ENCODE measurements around the gene CENPP.

The CENPP gene

DNA sequence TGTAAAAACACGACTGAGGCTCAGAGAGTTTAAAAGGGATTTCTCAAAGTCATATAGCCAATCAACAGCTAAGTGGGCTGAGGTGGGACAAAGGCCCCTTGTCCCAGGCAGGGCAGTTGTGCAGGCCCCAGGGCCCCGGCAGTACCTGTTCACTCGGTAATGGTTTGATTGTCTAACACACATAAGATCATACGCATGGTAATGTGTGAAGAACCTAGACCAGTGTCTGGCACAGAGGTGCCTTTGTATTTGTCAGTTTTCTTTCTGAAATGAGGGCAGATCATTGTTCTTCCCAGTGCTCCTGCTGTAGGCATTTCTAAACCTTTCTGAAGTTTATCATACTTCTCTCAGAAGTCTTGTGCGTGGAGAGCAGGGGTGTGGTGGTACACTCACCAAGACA is 277.3 kb downstream of the CENPP start:
- DNase-seq: no peak

DNA sequence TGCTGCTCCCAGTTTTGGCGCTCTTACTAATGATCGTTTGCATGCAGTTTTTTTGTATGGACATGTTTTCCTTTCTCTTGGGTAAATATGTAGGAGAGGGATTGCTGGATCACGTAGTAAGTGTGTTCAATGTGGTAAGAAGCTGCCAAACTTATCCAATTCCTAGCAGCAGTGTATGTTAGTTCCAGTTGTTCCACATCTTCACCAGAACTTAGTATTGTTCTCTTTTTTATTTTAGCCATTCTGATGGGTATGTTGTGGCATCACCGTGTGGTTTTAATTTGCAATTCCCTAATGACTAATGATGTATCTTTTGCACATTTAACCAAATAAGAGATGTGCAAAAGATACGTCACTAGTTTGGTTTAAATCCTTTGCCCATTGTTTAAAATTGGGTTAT is 278.2 kb downstream of the CENPP start:
- DNase-seq: no peak

DNA sequence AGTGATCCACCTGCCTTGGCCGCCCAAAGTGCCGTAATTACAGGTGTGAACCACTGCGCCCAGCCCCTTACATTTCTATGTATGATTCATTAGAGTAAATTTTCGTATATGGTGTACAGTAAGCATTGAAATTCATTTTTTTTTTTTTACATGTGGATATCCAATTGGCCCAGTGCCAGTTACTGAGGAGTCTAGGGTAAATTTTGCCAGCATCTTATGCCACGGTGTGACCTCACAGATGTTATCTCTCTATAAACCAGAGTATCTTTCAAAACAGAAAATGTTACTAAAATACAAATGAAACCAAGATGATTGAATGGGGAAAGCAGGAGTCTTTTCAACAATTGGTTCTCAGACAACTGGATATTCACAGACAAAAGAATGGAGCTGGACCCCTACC is 279.5 kb downstream of the CENPP start:
- DNase-seq: no peak

DNA sequence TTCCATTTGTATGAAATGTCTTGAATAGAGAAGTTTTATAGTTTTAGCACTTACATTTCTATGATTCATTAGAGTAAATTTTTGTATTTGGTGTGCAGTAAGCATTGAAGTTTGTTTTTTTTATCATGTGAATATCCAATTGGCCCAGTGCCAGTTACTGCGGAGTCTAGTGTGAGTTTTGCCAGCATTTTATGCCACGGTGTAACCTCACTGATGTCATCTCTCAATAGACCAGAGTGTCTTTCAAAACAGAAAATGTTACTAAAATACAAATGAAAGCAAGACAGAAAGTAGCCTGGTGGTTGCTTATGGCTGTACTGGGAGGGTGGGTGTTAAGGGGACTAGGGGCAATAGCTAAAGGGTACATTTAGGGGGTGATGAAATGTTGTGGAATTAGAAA is 281.3 kb downstream of the CENPP start:
- no peak for DNase-seq

DNA sequence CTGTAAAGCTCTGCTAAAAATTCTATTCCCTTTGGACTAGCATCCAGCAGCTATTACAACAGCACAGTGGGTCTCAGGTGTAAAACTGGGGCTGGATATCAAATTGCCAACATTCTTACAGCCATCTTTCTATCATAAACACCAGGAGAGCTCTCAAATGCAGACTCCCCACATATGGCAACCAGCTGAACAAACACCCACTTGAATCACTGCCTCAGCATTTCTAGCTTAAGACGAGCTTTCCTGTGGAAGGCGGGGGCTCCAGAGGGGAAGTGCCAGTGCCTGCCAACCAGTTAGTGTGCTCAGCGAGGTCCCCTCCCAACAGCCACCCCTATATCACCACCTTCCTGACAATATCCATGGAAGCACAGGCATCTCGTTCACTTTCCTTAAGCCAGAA is 282.0 kb downstream of the CENPP start:
- no peak for DNase-seq

DNA sequence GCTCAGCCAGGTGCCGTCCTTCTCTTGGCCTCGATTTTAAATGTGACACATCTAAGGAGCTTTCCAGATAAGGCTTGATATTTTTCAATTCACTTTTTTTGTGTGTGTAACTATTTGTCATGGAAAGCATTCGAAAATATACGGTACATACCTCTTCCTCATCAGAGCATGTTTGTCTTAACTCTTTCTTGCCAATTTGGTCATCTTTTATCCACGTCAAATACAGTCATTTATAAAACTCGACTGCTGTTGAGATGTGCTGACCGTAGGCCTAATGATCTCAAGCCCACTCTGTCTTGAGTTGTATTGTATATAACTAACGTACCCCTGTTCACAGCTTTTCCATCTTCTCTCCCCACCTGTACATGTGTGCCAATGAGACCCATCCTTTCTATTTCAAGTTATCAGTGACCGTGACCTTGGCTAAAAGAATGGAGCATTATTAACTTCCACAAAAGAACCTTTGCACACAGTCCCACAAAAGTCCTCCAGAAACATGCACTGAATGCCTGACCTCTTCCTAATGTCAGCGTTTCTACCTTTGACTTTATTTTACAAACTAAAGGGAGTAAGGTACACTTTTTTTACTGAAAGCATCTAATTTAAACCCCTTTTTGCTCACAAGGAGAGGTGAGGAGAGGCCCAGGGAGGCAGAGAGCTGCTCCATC is 282.6 kb downstream of the CENPP start:
- DNase-seq: no peak

DNA sequence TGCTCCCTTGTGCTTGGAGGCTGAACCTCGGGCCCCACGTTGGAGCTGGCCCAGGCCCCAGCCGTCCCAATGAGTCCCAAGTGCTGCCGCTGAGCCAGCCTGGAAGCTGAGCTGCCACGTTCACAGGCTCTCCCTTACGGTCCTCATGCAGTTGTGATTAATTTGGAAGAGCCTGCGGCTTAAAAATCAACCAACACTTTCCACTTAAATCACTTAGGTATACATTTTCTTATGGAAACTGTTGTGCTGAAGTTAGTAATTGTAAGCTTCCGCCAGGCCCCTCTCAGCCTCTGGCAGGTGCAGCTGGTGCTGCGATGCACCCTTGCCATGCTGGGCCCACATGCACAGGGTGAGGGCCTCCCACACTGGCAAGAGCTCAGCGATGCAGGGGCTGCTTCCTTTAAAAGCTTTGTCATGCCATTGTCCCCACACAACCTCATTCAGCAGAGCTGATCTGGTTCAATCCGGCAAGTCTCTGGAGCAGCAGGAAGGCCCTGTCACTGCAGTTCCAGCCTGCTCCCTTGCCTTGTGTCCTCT is 283.2 kb downstream of the CENPP start:
- no peak for DNase-seq

DNA sequence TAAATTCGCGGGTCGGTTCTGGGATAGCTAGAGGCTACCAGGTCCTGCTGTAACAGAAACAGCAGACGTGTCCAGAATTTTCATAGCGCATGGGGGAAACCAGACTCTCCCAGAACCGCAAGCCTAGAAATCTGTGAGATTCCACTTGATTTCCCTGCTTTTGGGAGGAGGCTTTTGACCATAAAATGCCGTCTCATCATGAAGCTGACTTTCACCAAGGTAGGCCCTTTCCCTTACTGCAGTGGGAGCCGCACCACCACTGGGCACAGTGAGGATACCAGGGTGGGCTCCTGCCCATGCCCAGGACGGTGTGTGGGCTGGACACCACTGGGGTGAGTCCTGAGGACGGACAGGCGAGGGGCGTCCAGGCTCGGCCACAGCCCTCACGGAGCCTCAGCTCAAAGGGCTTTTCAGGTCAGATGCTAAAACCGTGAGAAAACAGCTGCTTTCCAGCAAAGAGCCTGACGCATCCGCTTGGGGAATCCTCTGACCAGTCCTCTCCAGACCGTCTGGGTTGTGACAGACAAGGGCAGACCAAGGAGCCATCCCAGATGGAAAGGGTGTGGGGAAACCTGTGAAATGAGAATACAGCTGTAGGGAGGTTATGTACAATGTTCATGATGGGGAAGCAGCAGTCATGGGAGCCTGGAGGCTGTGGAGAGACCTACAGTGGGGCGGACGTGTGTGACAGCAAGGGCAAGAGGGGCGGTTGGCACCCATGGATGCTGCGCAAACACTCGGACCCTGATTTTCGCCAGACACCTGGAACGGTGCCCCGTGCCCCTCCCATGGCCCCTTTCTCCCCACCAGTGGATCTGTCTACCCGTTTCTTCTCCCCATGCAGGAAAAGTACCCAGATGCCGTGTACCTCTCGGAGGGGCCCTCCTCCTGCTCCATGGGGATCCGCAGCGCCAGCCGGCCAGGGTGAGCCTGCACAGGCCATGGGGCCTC is 285.0 kb downstream of the CENPP start:
- no peak for DNase-seq

DNA sequence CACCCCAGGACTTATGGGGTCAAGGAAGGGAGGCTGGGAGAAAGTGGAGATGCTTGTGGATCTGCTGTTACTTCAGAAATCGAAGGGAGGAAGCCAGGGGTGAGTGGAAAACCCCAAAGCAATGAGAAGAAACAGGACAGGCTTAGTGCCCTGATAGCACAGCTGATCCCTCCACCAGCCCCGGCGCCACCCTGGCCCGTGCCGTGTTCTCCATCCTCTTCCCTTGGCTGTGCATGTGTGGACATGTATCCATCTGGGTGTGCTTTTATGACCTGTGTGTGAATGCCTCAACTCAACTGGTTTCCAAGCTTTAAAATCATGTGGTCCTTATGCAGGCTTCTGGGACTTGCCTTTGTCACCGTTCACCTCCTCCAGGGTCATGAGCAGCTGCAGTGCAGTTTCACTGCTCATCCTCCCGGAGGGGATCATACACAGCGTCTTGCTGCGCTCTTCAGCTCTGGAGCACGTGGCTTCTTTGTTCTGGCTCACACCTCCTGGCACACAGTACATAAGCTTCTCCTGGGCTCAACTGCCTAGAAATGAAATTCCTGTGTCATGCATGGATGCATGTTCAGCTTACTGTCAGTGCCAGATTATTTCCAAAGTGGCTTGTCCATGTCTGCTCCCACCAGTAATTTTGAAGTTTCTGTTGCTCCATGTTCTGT is 286.0 kb downstream of the CENPP start:
- no peak for DNase-seq

DNA sequence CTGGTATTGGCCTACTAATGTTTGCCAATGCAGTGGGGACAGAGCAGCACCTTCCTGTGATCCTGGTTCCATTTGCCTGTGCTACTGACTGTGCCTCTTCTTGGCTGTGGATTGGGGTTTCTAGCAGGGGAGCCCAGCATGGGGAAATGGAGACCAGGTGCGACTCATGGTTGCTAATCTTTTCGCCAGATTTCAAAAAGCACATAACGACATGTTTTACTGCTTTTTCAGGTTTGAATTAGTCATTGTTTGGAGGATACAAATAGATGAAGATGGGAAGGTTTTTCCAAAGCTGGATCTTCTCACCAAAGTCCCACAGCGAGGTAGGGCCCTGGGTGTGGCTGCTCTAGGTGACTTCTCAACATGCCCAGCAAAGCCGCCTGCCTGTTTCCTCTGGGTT is 286.5 kb downstream of the CENPP start:
- DNase-seq: no peak

DNA sequence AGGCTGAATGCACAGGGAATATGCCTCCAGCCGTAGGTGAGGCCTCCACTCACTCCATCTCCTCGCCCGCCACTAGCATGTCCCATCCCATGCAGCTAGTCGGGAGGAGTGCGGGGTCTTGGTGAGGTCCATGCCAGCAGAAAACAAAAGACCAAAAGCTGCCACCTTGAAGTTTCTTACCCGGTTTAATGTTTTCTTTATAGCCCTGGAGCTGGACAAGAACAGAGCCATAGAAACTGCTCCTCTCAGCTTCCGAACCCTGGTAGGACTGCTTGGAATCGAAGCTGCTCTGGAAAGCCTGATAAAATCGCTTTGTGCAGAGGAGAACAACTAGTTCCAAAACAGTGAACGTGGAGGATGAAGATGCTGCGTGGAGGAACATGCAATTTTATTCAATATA is 287.1 kb downstream of the CENPP start:
- no peak for DNase-seq

DNA sequence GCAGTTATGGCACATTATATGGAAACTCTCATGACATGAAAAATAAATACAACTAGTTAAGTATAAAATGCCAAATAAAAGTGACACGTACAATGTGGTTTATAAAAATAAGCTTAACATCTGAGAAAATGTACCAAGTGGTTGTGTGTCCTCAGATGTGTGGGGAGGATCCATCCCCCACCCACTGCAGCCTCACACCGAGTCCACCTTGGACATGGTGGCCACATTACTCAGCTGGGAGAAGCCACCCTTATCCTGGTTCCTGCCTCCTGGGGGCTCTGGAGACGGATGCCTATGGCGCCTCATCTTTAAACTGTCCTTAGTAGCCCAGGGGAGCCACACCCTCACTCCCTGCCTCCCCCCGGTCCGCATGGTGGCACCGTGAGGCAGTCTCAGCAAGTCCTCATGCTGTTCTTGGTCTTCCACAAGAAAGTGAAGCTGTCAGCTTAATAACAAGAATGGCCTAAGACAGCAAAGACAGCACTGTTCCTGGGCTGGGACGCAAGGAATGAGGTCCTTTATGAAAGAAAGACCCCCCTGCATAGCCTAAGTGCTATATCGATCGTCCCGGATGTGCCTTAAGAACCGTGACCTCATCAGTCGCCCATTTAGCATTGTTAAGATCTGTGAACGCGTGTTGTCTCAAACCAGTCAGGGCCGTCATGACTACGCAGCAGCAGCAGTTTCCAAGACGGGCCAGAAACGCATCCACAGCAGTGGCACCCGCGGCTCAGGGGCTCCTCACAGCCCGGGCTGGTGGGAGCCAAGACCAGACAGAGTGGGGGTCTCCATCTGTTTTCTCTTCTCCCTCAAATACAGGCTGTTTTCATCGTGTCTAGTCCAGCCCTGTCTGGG is 287.7 kb downstream of the CENPP start:
- DNase-seq: no peak

DNA sequence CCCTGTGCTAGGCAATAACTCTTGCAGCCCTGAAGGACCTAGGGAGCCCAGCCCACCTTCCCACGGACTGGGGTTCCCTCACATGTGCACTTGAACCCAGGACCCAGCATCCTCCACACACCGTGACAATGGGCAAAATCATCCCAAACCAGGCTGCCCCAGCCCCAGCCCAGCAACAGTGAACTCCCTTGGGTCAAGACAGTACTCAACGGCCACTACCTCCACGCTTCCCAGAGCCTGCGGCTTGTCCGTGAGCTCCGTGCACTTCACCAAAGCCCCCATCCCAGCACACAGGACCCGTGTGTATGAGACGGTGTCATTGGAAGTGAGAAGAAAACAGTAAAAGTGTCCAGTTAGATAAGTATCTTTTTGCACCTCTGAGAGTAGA is 288.4 kb downstream of the CENPP start:
- DNase-seq: no peak

DNA sequence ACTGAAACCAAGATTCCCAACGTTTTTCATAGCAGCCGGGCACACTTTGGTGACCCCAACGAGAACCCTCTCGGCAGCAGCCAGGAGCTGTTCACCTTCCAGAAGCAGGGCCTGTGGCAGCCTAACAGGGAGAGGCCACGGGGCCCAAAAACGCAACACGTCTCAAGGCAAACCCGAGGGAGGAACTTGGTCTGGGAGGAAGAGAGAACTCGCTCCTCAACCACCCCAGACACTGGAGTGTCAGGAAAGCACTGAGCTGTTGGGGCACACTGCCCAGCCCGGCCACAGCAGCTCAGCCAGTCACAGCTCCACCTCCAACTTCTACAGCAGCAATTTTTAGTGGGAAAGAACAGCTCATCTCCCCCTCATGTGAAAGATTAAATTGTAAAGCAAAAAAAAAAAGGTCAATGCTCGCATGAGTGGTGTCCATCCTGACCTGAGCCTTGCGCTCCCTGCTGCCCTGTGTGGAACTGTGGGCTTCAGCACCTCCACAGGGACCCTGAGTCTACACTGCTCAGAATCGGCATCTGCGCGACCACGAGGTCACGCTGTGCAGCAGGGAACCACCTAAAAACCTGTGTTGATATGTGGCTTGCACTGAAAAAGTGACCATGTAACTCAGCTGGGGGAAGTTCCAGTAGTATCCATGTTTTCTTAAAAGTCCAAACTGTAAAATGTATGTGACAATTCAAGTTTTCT is 289.2 kb downstream of the CENPP start:
- DNase-seq: no peak

DNA sequence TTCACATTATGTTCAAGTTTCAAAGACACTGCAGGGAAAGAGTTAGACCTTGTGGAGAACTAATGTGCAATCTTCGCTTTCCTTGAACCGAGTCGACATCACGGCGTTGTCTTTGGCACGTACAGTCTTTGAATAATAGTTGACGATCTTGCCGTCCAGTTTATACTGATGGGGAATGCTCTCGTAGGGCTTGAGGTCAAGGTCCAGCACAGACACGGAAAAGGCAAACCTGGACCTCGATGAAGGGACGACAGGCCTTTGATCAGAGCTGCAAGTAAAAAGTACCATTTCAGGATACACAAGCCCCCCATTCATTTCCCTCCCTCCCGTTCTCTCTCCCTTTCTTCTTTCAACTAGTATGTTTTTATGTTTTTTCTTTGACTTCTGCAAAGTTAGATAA is 290.0 kb downstream of the CENPP start:
- no peak for DNase-seq

DNA sequence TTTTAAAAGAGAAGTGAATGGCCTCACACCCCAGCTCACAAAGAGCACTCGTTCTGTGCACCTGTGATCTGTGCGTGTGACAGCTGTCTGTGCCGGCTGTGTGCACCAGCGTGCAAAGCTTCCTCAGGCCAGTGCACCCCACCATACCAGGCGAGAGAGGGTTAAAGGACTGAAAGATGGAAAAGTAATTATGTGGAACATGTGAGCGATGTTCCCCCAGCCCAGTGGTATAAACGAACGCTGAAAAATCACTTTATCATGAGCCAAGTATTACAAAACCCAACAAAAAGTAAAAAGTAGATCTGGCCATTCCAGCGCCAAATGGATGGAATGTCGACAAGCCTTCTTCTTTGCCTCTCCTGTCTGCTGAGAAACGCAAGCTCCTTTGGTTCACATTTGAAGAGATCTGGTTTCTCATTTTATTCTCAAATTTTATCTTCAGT is 290.5 kb downstream of the CENPP start:
- DNase-seq: no peak

DNA sequence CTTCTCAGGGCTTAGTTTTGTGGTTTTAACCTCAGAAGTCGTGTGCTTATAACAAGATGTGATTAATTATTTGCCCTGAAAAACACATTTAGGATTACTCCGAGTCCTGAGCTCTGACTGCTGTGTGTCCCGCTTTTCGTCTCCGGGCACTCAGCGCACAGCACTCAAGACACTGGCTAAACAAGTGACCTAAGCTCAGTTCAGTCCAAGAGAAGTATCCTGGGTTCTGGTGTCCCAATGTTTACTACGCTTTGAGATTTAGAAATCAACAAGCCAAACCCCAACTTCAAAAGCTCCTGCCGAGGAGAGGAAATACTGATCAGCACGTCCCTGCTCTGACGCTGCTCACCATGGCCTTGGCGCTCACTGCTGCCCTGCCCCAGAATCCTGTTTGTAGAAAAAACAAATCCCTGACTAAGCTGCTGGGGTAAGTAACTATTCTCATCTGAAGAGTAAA is 290.9 kb downstream of the CENPP start:
- DNase-seq: no peak

DNA sequence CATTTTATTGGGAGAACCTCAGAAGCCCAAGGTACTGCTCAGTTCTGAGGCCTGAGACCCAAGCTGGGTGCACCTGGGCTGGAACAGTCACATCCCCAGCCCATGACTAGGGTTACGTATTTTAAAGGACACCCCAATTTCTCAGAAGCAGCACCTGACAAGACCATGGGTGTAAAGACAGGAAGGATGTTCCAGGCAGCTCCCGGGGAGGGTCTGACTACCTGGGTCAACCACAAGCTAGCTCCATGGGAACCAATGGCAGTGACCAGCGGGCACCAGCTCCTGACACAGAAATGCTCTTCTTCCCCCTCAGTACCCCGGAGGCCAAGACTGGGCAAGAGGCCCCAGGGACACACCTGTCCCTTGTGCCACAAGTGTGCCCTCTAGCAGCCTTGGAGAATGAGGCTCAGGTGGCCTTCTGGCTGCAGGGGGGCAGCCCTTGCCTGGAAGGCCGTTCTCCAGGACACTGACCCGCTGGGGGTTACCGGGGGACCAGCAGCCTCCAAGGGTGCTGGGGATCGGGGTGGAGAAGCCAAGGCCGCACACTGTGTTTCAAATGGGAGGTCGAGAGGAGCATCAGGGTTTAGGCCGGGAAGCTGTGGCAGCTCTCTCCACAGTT is 291.6 kb downstream of the CENPP start:
- peak; percentile 37 for DNase-seq

DNA sequence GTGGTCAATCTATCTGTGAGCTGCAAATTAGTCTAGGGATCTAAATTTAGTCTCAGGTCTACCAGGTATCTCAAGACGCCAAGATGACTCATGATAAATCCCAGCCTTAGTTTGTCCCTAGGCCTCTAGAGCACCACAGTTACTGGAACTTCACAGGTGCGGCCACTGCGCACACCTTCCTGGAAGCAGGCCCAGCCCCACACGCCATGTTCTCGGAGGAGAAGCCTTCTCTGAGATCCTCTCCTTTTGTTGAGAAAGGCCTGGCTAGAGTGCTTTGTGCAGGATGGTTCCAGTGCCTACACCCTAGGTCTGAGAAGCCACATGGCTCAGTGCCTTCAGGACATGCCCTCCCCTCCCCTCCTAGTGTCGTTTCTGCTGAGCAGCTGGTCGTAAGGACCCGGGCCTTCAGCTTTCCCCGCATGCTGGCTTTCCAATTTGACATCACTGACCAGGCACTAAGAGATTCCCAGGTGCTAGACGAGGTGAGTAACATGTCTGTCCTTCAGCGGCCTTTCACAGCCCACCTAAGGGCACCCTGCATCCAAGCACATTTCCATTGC is 292.3 kb downstream of the CENPP start:
- peak; percentile 40 for DNase-seq

DNA sequence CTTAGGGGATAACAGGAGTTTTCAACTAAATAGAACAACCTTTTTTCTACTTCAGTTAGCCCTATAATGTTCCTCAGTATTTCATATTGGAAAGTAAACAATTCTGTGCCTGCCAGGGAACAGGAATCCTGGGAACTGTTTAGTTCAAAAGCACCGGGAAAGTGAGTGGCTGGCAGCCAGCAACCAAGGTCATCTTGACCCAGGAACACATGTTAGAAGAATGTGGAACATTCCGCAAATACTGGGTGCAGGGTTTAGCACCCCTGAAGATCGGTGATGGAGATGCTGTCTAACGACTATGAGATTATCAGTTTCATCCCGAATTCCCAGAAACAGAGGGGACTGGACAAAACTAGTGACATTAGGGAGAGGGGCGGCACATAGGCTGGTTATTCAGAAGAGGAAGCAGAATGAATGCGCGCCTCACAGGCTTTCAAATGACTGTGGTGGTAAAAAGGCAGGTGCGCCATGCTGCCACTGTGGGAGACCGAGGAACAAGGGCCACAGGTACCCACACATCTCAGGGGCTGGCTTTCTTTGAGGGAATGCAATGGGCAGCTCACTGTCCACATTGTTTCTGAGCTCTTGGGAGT is 293.0 kb downstream of the CENPP start:
- DNase-seq: peak; percentile 12
